HEK293 (cell line): ENCODE measurements around the gene PPP4R1.

Experiments
- CTCF ChIA-PET: fragments of 350-600 bp; formaldehyde crosslinking; extraction: SDS; loops from one replicate; lab custom pipeline; 2021; ENCODE audit warnings: antibody characterized with exemption; lab: Yijun Ruan, JAX
- POLR2A ChIA-PET: fragments of 300-600 bp; formaldehyde crosslinking; extraction: SDS; loops from one replicate; lab custom pipeline; 2020; ENCODE audit warnings: antibody characterized with exemption, inconsistent platforms; lab: Yijun Ruan, JAX
- H3K27ac ChIP-seq: fragments of 200-500 bp; sonication (Bioruptor generic); 2 replicates; pipeline ENCODE4 v1.5.1; 2014; ENCODE audit warnings: low read depth, low read length, control low read depth, inconsistent platforms; ENCODE audit errors: extremely low read depth
- H3K36me3 ChIP-seq, 2 experiments: fragments of 200-500 bp in 1 of 2; sonication (Bioruptor generic) in 1 of 2; 1 replicate in 1 of 2; 2 replicates in 1 of 2; pipeline ENCODE4 v1.5.1; 2014 to 2017; ENCODE audit warnings: inconsistent platforms in 2 of 2, low read length in 2 of 2; ENCODE audit not compliant: control insufficient read depth in 2 of 2, insufficient read depth in 1 of 2
- H3K4me1 ChIP-seq: fragments of 200-500 bp; sonication (Bioruptor generic); 2 replicates; pipeline ENCODE4 v1.5.1; 2014; ENCODE audit warnings: mild to moderate bottlenecking, low read length, inconsistent platforms; ENCODE audit not compliant: control insufficient read depth, insufficient read depth
- H3K4me3 ChIP-seq: 2 replicates; pipeline ENCODE4 v1.5.1; 2011; ENCODE audit warnings: low read depth, mild to moderate bottlenecking, control low read depth, low read length, moderate library complexity
- H3K9me3 ChIP-seq: fragments of 200-500 bp; sonication (Bioruptor generic); 2 replicates; pipeline ENCODE4 v1.5.1; 2014; ENCODE audit warnings: low read depth, low read length, inconsistent platforms; ENCODE audit not compliant: control insufficient read depth, insufficient read depth
- GLIS2 ChIP-seq: fragments of 450-650 bp; formaldehyde crosslinking; IDR thresholded peaks from 2 replicates; pipeline ENCODE4 v1.5.1; 2016; ENCODE audit warnings: missing biosample characterization, missing genetic modification characterization
- HOXA7 ChIP-seq: sonication (generic); formaldehyde crosslinking; IDR thresholded peaks from 2 replicates; pipeline ENCODE4 v1.8.1; 2022; ENCODE audit warnings: missing genetic modification reagents, borderline replicate concordance
- KLF17 ChIP-seq: fragments of 450-650 bp; formaldehyde crosslinking; IDR thresholded peaks from 2 replicates; pipeline ENCODE4 v1.5.1; 2016; ENCODE audit warnings: missing biosample characterization, missing genetic modification characterization
- PBX3 ChIP-seq: sonication (generic); formaldehyde crosslinking; IDR thresholded peaks from 2 replicates; pipeline ENCODE4 v1.8.1; 2022; ENCODE audit warnings: mild to moderate bottlenecking, moderate library complexity, missing genetic modification reagents
- REST ChIP-seq: fragments of 450-650 bp; formaldehyde crosslinking; IDR thresholded peaks from 2 replicates; pipeline ENCODE4 v1.5.1; 2016; ENCODE audit warnings: missing biosample characterization, missing genetic modification characterization
- SALL2 ChIP-seq: fragments of 450-650 bp; formaldehyde crosslinking; IDR thresholded peaks from 2 replicates; pipeline ENCODE4 v1.5.0; 2017; ENCODE audit warnings: missing biosample characterization, mild to moderate bottlenecking, missing genetic modification characterization, borderline replicate concordance
- SETDB1 ChIP-seq: IDR thresholded peaks from one replicate; pipeline ENCODE4 v1.6.1; 2017; ENCODE audit warnings: mild to moderate bottlenecking, low read length, moderate library complexity, mixed read lengths; ENCODE audit not compliant: insufficient read length
- ZBTB8A ChIP-seq: fragments of 450-650 bp; formaldehyde crosslinking; IDR thresholded peaks from 2 replicates; pipeline ENCODE4 v1.5.1; 2016; ENCODE audit warnings: missing biosample characterization, missing genetic modification characterization
- ZNF112 ChIP-seq: fragments of 450-650 bp; formaldehyde crosslinking; IDR thresholded peaks from 2 replicates; pipeline ENCODE4 v1.5.0; 2017; ENCODE audit warnings: missing biosample characterization, missing genetic modification characterization
- ZNF19 ChIP-seq: fragments of 450-650 bp; formaldehyde crosslinking; IDR thresholded peaks from 2 replicates; pipeline ENCODE4; 2016; ENCODE audit warnings: missing biosample characterization, missing genetic modification characterization, low read depth
- ZNF266 ChIP-seq: fragments of 450-650 bp; formaldehyde crosslinking; IDR thresholded peaks from 2 replicates; pipeline ENCODE4 v1.5.1; 2016; ENCODE audit warnings: missing biosample characterization, missing genetic modification characterization, low read depth
- ZNF311 ChIP-seq: fragments of 450-650 bp; formaldehyde crosslinking; IDR thresholded peaks from 2 replicates; pipeline ENCODE4 v1.5.1; 2017; ENCODE audit warnings: missing biosample characterization, missing genetic modification characterization, borderline replicate concordance
- ZNF37A ChIP-seq: fragments of 450-650 bp; IDR thresholded peaks from 2 replicates; pipeline ENCODE4 v1.5.1; 2018; ENCODE audit warnings: missing biosample characterization, missing genetic modification characterization
- ZNF488 ChIP-seq: fragments of 450-650 bp; formaldehyde crosslinking; IDR thresholded peaks from 2 replicates; pipeline ENCODE4 v1.5.1; 2016; ENCODE audit warnings: missing biosample characterization, missing genetic modification characterization
- ZSCAN4 ChIP-seq: fragments of 450-650 bp; formaldehyde crosslinking; IDR thresholded peaks from 2 replicates; pipeline ENCODE4 v1.5.1; 2017; ENCODE audit warnings: missing biosample characterization, missing genetic modification characterization
- TF ChIP-seq, protein P1 (sequence below): fragments of 450-650 bp; formaldehyde crosslinking; IDR thresholded peaks from 2 replicates; pipeline ENCODE4 v1.5.1; 2016; ENCODE audit warnings: missing biosample characterization, missing genetic modification characterization
- TF ChIP-seq, protein P2 (sequence below): fragments of 450-650 bp; formaldehyde crosslinking; IDR thresholded peaks from 2 replicates; pipeline ENCODE4 v1.5.1; 2016; ENCODE audit warnings: missing biosample characterization, missing genetic modification characterization
- TF ChIP-seq, protein P3 (sequence below): fragments of 450-650 bp; formaldehyde crosslinking; IDR thresholded peaks from 2 replicates; pipeline ENCODE4 v1.5.1; 2016; ENCODE audit warnings: missing biosample characterization, missing genetic modification characterization, borderline replicate concordance

PPP4R1 gene

DNA sequence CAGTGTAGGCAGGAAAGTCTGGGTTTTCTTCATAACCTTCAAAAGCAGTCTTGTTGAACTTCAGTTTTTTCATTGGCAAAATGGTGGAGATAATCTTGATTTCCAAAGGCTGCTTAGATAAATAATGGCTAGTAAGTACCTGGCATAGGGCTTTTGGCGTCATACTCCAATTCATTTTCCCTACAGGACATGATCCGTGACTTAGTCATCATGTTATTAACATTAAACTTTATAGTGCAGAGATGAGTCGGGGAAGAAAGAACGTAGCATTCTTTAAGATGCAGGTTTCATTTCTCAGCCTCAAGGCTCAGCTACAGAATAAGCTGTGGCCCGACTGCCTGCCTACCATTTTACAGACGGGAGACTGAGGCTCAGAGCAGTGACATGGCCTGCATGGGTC, 75.1 kb downstream of the PPP4R1 start:
- peaks cover 0 to 32% of the 10 kb centered on the region in 2 experiments; a peak in 2 of 3 replicates for H3K36me3 ChIP-seq
- H3K4me1 ChIP-seq, result no peaks in the 10 kb centered on the region
- no peak overlapping the region for H3K27ac ChIP-seq
- TF ChIP-seq ZNF112 (tag by site-specific recombination), result no peak
- TF ChIP-seq, protein P1, sequence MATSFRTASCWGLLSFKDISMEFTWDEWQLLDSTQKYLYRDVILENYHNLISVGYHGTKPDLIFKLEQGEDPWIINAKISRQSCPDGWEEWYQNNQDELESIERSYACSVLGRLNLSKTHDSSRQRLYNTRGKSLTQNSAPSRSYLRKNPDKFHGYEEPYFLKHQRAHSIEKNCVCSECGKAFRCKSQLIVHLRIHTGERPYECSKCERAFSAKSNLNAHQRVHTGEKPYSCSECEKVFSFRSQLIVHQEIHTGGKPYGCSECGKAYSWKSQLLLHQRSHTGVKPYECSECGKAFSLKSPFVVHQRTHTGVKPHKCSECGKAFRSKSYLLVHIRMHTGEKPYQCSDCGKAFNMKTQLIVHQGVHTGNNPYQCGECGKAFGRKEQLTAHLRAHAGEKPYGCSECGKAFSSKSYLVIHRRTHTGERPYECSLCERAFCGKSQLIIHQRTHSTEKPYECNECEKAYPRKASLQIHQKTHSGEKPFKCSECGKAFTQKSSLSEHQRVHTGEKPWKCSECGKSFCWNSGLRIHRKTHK (tag by site-specific recombination), result no peak
- no peak for TF ChIP-seq SETDB1
- no peak for TF ChIP-seq PBX3 (CRISPR knock-in tag)
- TF ChIP-seq KLF17 (tag by site-specific recombination), result no peak
- TF ChIP-seq ZNF311 (tag by site-specific recombination), result no peak
- TF ChIP-seq ZBTB8A (tag by site-specific recombination), result no peak
- TF ChIP-seq, protein P2, sequence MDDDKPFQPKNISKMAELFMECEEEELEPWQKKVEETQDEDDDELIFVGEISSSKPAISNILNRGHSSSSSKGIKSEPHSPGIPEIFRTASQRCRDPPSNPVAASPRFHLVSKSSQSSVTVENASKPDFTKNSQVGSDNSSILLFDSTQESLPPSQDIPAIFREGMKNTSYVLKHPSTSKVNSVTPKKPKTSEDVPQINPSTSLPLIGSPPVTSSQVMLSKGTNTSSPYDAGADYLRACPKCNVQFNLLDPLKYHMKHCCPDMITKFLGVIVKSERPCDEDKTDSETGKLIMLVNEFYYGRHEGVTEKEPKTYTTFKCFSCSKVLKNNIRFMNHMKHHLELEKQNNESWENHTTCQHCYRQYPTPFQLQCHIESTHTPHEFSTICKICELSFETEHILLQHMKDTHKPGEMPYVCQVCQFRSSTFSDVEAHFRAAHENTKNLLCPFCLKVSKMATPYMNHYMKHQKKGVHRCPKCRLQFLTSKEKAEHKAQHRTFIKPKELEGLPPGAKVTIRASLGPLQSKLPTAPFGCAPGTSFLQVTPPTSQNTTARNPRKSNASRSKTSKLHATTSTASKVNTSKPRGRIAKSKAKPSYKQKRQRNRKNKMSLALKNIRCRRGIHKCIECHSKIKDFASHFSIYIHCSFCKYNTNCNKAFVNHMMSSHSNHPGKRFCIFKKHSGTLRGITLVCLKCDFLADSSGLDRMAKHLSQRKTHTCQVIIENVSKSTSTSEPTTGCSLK (tag by site-specific recombination), result no peak
- no peak for TF ChIP-seq ZNF37A (tag by site-specific recombination)
- TF ChIP-seq SALL2, result no peak
- TF ChIP-seq ZSCAN4, result no peak
- no peak for TF ChIP-seq ZNF19
- TF ChIP-seq ZNF266 (tag by site-specific recombination), result no peak
- TF ChIP-seq HOXA7 (CRISPR knock-in tag), result no peak
- TF ChIP-seq, protein P3, sequence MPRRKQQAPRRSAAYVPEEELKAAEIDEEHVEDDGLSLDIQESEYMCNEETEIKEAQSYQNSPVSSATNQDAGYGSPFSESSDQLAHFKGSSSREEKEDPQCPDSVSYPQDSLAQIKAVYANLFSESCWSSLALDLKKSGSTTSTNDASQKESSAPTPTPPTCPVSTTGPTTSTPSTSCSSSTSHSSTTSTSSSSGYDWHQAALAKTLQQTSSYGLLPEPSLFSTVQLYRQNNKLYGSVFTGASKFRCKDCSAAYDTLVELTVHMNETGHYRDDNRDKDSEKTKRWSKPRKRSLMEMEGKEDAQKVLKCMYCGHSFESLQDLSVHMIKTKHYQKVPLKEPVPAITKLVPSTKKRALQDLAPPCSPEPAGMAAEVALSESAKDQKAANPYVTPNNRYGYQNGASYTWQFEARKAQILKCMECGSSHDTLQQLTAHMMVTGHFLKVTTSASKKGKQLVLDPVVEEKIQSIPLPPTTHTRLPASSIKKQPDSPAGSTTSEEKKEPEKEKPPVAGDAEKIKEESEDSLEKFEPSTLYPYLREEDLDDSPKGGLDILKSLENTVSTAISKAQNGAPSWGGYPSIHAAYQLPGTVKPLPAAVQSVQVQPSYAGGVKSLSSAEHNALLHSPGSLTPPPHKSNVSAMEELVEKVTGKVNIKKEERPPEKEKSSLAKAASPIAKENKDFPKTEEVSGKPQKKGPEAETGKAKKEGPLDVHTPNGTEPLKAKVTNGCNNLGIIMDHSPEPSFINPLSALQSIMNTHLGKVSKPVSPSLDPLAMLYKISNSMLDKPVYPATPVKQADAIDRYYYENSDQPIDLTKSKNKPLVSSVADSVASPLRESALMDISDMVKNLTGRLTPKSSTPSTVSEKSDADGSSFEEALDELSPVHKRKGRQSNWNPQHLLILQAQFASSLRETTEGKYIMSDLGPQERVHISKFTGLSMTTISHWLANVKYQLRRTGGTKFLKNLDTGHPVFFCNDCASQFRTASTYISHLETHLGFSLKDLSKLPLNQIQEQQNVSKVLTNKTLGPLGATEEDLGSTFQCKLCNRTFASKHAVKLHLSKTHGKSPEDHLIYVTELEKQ, result no peak
- no peak for TF ChIP-seq GLIS2 (tag by site-specific recombination)
- no peak for TF ChIP-seq REST (tag by site-specific recombination)
- TF ChIP-seq ZNF488 (tag by site-specific recombination), result no peak
- ChIA-PET POLR2A (no interaction called here), CTCF (interaction anchor here (1.2 kb wide), 1 partner anchor 12 kb away, joined by 3 read pairs; no protein-coding TSS in a partner anchor)
- no peaks in the 10 kb centered on the region for H3K9me3 ChIP-seq
- no peak overlapping the region for H3K4me3 ChIP-seq
